K562 (cell line): ENCODE data around the gene EXOC3L2. TPM values are rescaled to one million over a fixed set of nuclear protein-coding genes. Genes with fewer than 3 reads are reported as not detected.

Experiments used
- BRD9 ChIP-seq: fragments of 450-650 bp; IDR thresholded peaks from 2 replicates; pipeline ENCODE4 v1.6.1; 2018; ENCODE audit warnings: low read depth; ENCODE audit not compliant: partially characterized antibody
- HSF4 ChIP-seq: fragments of 250-450 bp; sonication (Bioruptor Pico); IDR thresholded peaks from 2 replicates; pipeline ENCODE4 v2.1.2; 2022; ENCODE audit warnings: mild to moderate bottlenecking, moderate library complexity, borderline replicate concordance
- KAT8 ChIP-seq: fragments of 450-650 bp; IDR thresholded peaks from 2 replicates; pipeline ENCODE4 v1.6.1; 2016; ENCODE audit warnings: low read depth, mild to moderate bottlenecking
- KDM4B ChIP-seq, 2 experiments: fragments of 450-650 bp in 1 of 2; sonication (generic) in 1 of 2; IDR thresholded peaks; 2 replicates each; pipeline ENCODE4 v1.6.1; 2016 to 2017; ENCODE audit warnings: borderline replicate concordance in 2 of 2, antibody characterized with exemption in 1 of 2, low read depth in 1 of 2, mild to moderate bottlenecking in 1 of 2
- L3MBTL2 ChIP-seq: fragments of 450-650 bp; IDR thresholded peaks from 2 replicates; pipeline ENCODE4 v1.6.1; 2016; ENCODE audit warnings: mild to moderate bottlenecking, moderate library complexity
- MBD2 ChIP-seq: sonication (generic); IDR thresholded peaks from 2 replicates; pipeline ENCODE4 v1.6.1; 2016; ENCODE audit warnings: low read depth, borderline replicate concordance
- POLR3A ChIP-seq: IDR thresholded peaks from 2 replicates; pipeline ENCODE4 v1.6.1; 2011; ENCODE audit warnings: borderline replicate concordance, mild to moderate bottlenecking, moderate library complexity; ENCODE audit not compliant: insufficient read length, insufficient read depth; ENCODE audit errors: extremely low read depth
- SMARCA4 ChIP-seq: fragments of 450-650 bp; IDR thresholded peaks from 2 replicates; pipeline ENCODE4 v1.6.1; 2016
- ZFP36 ChIP-seq: fragments of 150-350 bp; IDR thresholded peaks from 2 replicates; pipeline ENCODE4 v1.6.1; 2018; ENCODE audit warnings: low read length, low read depth; ENCODE audit not compliant: partially characterized antibody
- ZNF174 ChIP-seq: fragments of 250-450 bp; sonication (Bioruptor Pico); IDR thresholded peaks from 2 replicates; pipeline ENCODE4 v1.4.0; 2020; ENCODE audit warnings: mild to moderate bottlenecking
- ZZZ3 ChIP-seq: fragments of 450-650 bp; IDR thresholded peaks from 2 replicates; pipeline ENCODE4 v1.6.1; 2016; ENCODE audit warnings: antibody characterized with exemption, mild to moderate bottlenecking, moderate library complexity
- polyA plus RNA-seq, 8 experiments: library from polyadenylated mRNA; depleted of rRNA in 4 of 8; stranded (reverse) in 5 of 8; unstranded in 3 of 8; fragments of >200 nt; fragmentation: Nextera tagmentation in 2 of 8; fragmentation: Illumina TruSeq in 1 of 8; extraction: Ambion mirVana in 2 of 8; extraction: Trizol in 1 of 8; gene quantifications; 2 replicates each; pipeline versions ENCODE4 v1.2.1 to v1.2.3, GENCODE V29; 2011 to 2014; ENCODE audit warnings: inconsistent platforms in 1 of 8, missing spikeins in 1 of 8
- total RNA-seq, 7 experiments: library from RNA; depleted of rRNA in 6 of 7; stranded (reverse); fragments of >200 nt in 6 of 7; fragmentation: Illumina TruSeq in 2 of 7; extraction: Trizol in 2 of 7; gene quantifications; 2 replicates each; pipeline versions ENCODE4 v1.2.1 to v1.2.3, GENCODE V29; 2011 to 2021; ENCODE audit warnings: low replicate concordance in 1 of 7
- TF ChIP-seq, protein P1 (sequence below): fragments of 450-650 bp; formaldehyde crosslinking; IDR thresholded peaks from 2 replicates; pipeline ENCODE4 v1.4.0; 2020; ENCODE audit warnings: mild to moderate bottlenecking, moderate library complexity
- TF ChIP-seq, protein P2 (sequence below): fragments of 450-650 bp; IDR thresholded peaks from 2 replicates; pipeline ENCODE4 v1.6.1; 2017; ENCODE audit warnings: antibody characterized with exemption, mild to moderate bottlenecking
- TF ChIP-seq, protein P3 (sequence below), 2 experiments: IDR thresholded peaks; 2 replicates each; pipeline ENCODE4 v1.6.1; 2012; ENCODE audit warnings: improper control_type of control experiment in 2 of 2, low read depth in 2 of 2, low read length in 2 of 2, borderline replicate concordance in 1 of 2
- TF ChIP-seq, protein P4 (sequence below): sonication (generic); formaldehyde crosslinking; IDR thresholded peaks from 2 replicates; pipeline ENCODE4 v1.8.0; 2022; ENCODE audit warnings: missing genetic modification reagents, mild to moderate bottlenecking, moderate library complexity, borderline replicate concordance
- TF ChIP-seq, protein P5 (sequence below): fragments of 250-450 bp; sonication (Bioruptor Pico); IDR thresholded peaks from 2 replicates; pipeline ENCODE4 v1.5.0; 2020; ENCODE audit warnings: mild to moderate bottlenecking, borderline replicate concordance

EXOC3L2 gene
- total and polyA plus RNA-seq, 9 of the 15 experiments (the other 6 are each of a cell fraction or from before 2014, with no cell fraction given) = 0.31 to 19.0 (median 2.4) TPM

DNA sequence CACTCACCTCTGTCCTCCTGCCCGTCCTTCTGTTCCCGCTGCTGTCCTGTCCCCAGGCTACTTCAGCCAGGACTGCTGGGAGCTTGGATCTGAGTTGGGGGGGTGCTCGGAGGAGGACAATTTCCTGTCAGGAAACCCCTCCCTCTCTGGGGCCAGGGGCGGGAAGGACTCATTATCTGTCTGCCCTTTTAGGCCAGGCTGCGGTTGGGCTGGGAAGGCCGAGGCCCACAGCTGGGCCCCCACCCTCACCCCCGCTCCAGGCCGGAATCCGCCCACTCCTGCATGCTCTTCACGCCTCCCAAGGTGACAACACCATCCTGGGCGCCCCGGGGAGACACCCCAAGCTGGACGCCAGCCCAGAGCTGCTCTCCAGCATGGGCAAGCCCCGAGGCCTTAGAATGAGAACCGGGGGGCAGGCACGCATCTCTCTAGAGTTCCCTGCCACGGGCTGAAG lies at the start of gene EXOC3L2 (continued):
- TF ChIP-seq ZFP36 (no peak), KDM4B (IDR thresholded peaks at IDR 0.05; ENCODE audit: borderline replicate concordance in 2 of 2, low read depth in 1 of 2) (0 out of 4 replicates have a peak, but pooled peaks of 1 of the 2 experiments have one; percentile 71), ZNF174 (no peak), L3MBTL2 (peak; percentile 80), POLR3A (no peak), SMARCA4 (peak; percentile 44; the same call in 1 of the 2 replicates), MBD2 (no peak), HSF4 (CRISPR knock-in tag) (no peak), BRD9 (no peak), ZZZ3 (no peak), KAT8 (no peak)
- TF ChIP-seq, protein P1, sequence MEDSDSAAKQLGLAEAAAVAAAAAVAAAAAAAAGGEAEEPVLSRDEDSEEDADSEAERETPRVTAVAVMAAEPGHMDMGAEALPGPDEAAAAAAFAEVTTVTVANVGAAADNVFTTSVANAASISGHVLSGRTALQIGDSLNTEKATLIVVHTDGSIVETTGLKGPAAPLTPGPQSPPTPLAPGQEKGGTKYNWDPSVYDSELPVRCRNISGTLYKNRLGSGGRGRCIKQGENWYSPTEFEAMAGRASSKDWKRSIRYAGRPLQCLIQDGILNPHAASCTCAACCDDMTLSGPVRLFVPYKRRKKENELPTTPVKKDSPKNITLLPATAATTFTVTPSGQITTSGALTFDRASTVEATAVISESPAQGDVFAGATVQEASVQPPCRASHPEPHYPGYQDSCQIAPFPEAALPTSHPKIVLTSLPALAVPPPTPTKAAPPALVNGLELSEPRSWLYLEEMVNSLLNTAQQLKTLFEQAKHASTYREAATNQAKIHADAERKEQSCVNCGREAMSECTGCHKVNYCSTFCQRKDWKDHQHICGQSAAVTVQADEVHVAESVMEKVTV (CRISPR knock-in tag) = no peak
- TF ChIP-seq, protein P2, sequence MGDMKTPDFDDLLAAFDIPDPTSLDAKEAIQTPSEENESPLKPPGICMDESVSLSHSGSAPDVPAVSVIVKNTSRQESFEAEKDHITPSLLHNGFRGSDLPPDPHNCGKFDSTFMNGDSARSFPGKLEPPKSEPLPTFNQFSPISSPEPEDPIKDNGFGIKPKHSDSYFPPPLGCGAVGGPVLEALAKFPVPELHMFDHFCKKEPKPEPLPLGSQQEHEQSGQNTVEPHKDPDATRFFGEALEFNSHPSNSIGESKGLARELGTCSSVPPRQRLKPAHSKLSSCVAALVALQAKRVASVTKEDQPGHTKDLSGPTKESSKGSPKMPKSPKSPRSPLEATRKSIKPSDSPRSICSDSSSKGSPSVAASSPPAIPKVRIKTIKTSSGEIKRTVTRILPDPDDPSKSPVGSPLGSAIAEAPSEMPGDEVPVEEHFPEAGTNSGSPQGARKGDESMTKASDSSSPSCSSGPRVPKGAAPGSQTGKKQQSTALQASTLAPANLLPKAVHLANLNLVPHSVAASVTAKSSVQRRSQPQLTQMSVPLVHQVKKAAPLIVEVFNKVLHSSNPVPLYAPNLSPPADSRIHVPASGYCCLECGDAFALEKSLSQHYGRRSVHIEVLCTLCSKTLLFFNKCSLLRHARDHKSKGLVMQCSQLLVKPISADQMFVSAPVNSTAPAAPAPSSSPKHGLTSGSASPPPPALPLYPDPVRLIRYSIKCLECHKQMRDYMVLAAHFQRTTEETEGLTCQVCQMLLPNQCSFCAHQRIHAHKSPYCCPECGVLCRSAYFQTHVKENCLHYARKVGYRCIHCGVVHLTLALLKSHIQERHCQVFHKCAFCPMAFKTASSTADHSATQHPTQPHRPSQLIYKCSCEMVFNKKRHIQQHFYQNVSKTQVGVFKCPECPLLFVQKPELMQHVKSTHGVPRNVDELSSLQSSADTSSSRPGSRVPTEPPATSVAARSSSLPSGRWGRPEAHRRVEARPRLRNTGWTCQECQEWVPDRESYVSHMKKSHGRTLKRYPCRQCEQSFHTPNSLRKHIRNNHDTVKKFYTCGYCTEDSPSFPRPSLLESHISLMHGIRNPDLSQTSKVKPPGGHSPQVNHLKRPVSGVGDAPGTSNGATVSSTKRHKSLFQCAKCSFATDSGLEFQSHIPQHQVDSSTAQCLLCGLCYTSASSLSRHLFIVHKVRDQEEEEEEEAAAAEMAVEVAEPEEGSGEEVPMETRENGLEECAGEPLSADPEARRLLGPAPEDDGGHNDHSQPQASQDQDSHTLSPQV = 0 out of 2 replicates have a peak, but pooled peaks have one; percentile 65
- TF ChIP-seq, protein P3, sequence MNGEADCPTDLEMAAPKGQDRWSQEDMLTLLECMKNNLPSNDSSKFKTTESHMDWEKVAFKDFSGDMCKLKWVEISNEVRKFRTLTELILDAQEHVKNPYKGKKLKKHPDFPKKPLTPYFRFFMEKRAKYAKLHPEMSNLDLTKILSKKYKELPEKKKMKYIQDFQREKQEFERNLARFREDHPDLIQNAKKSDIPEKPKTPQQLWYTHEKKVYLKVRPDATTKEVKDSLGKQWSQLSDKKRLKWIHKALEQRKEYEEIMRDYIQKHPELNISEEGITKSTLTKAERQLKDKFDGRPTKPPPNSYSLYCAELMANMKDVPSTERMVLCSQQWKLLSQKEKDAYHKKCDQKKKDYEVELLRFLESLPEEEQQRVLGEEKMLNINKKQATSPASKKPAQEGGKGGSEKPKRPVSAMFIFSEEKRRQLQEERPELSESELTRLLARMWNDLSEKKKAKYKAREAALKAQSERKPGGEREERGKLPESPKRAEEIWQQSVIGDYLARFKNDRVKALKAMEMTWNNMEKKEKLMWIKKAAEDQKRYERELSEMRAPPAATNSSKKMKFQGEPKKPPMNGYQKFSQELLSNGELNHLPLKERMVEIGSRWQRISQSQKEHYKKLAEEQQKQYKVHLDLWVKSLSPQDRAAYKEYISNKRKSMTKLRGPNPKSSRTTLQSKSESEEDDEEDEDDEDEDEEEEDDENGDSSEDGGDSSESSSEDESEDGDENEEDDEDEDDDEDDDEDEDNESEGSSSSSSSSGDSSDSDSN (IDR thresholded peaks at IDR 0.05; ENCODE audit: borderline replicate concordance in 1 of 2, low read depth in 2 of 2, low read length in 2 of 2) = no peak
- TF ChIP-seq, protein P4, sequence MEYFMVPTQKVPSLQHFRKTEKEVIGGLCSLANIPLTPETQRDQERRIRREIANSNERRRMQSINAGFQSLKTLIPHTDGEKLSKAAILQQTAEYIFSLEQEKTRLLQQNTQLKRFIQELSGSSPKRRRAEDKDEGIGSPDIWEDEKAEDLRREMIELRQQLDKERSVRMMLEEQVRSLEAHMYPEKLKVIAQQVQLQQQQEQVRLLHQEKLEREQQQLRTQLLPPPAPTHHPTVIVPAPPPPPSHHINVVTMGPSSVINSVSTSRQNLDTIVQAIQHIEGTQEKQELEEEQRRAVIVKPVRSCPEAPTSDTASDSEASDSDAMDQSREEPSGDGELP (CRISPR knock-in tag) = peak; percentile 96
- TF ChIP-seq, protein P5, sequence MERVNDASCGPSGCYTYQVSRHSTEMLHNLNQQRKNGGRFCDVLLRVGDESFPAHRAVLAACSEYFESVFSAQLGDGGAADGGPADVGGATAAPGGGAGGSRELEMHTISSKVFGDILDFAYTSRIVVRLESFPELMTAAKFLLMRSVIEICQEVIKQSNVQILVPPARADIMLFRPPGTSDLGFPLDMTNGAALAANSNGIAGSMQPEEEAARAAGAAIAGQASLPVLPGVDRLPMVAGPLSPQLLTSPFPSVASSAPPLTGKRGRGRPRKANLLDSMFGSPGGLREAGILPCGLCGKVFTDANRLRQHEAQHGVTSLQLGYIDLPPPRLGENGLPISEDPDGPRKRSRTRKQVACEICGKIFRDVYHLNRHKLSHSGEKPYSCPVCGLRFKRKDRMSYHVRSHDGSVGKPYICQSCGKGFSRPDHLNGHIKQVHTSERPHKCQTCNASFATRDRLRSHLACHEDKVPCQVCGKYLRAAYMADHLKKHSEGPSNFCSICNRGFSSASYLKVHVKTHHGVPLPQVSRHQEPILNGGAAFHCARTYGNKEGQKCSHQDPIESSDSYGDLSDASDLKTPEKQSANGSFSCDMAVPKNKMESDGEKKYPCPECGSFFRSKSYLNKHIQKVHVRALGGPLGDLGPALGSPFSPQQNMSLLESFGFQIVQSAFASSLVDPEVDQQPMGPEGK = no peak; the same call in 1 of the 2 replicates
